K562 (cell line): ENCODE results near the gene CTSF. TPM values are rescaled to one million over a fixed set of nuclear protein-coding genes. Genes with fewer than 3 reads are reported as not detected.

Experiments used
- CEBPB ChIP-seq: fragments of 450-650 bp; IDR thresholded peaks from 2 replicates; pipeline ENCODE4 v1.6.1; 2016; ENCODE audit warnings: missing genetic modification characterization, missing compliant biosample characterization
- CTCF ChIP-seq, 3 experiments: IDR thresholded peaks in 2 of 3; conservative IDR thresholded peaks in 1 of 3; 2 replicates each; pipeline ENCODE4 v1.5.1; 2011 to 2012; ENCODE audit warnings: low read length in 3 of 3, mild to moderate bottlenecking in 3 of 3, control low read depth in 2 of 3, improper control_type of control experiment in 1 of 3, inconsistent platforms in 1 of 3, low read depth in 1 of 3, mixed read lengths in 1 of 3, moderate library complexity in 1 of 3; ENCODE audit not compliant: insufficient read depth in 2 of 3
- MAFK ChIP-seq: IDR thresholded peaks from 2 replicates; pipeline ENCODE4 v1.6.1; 2011; ENCODE audit warnings: low read length, improper control_type of control experiment
- MYC ChIP-seq, 2 experiments: fragments of 250-450 bp in 1 of 2; sonication (Bioruptor Pico) in 1 of 2; IDR thresholded peaks; 2 replicates each; pipeline versions ENCODE4 v1.5.1 to v1.6.1; 2012 to 2021; ENCODE audit warnings: low read depth in 2 of 2, borderline replicate concordance in 1 of 2, improper control_type of control experiment in 1 of 2, low read length in 1 of 2, mild to moderate bottlenecking in 1 of 2, moderate library complexity in 1 of 2
- TRIM25 ChIP-seq: fragments of 450-650 bp; IDR thresholded peaks from 2 replicates; pipeline ENCODE4 v1.7.0; 2016; ENCODE audit warnings: borderline replicate concordance
- TSHZ1 ChIP-seq: fragments of 250-450 bp; sonication (Bioruptor Pico); IDR thresholded peaks from 2 replicates; pipeline ENCODE4 v1.4.0; 2020; ENCODE audit warnings: mild to moderate bottlenecking, moderate library complexity
- ZBTB26 ChIP-seq: fragments of 450-650 bp; formaldehyde crosslinking; IDR thresholded peaks from 2 replicates; pipeline ENCODE4 v1.4.0; 2022; ENCODE audit warnings: missing genetic modification characterization
- ZNF124 ChIP-seq: sonication (generic); formaldehyde crosslinking; IDR thresholded peaks from 2 replicates; pipeline ENCODE4 v1.8.1; 2022; ENCODE audit warnings: missing genetic modification reagents
- ZNF224 ChIP-seq: sonication (generic); formaldehyde crosslinking; IDR thresholded peaks from 2 replicates; pipeline ENCODE4 v1.8.0; 2022; ENCODE audit warnings: mild to moderate bottlenecking, missing genetic modification reagents
- ZNF311 ChIP-seq: fragments of 250-450 bp; sonication (Bioruptor Pico); IDR thresholded peaks from 2 replicates; pipeline ENCODE4 v1.4.0; 2020; ENCODE audit warnings: mild to moderate bottlenecking, moderate library complexity
- polyA plus RNA-seq, 8 experiments: library from polyadenylated mRNA; depleted of rRNA in 4 of 8; stranded (reverse) in 5 of 8; unstranded in 3 of 8; fragments of >200 nt; fragmentation: Nextera tagmentation in 2 of 8; fragmentation: Illumina TruSeq in 1 of 8; extraction: Ambion mirVana in 2 of 8; extraction: Trizol in 1 of 8; gene quantifications; 2 replicates each; pipeline versions ENCODE4 v1.2.1 to v1.2.3, GENCODE V29; 2011 to 2014; ENCODE audit warnings: inconsistent platforms in 1 of 8, missing spikeins in 1 of 8
- total RNA-seq, 7 experiments: library from RNA; depleted of rRNA in 6 of 7; stranded (reverse); fragments of >200 nt in 6 of 7; fragmentation: Illumina TruSeq in 2 of 7; extraction: Trizol in 2 of 7; gene quantifications; 2 replicates each; pipeline versions ENCODE4 v1.2.1 to v1.2.3, GENCODE V29; 2011 to 2021; ENCODE audit warnings: low replicate concordance in 1 of 7
- TF ChIP-seq, protein P1 (sequence below): IDR thresholded peaks from 2 replicates; pipeline ENCODE4 v1.6.1; 2011; ENCODE audit not compliant: insufficient read length; ENCODE audit errors: extremely low read depth

The CTSF gene
- total and polyA plus RNA-seq, 9 of the 15 experiments (the other 6 are each of a cell fraction or from before 2014, with no cell fraction given), result 0.41 to 10.5 (median 3.8) TPM

DNA sequence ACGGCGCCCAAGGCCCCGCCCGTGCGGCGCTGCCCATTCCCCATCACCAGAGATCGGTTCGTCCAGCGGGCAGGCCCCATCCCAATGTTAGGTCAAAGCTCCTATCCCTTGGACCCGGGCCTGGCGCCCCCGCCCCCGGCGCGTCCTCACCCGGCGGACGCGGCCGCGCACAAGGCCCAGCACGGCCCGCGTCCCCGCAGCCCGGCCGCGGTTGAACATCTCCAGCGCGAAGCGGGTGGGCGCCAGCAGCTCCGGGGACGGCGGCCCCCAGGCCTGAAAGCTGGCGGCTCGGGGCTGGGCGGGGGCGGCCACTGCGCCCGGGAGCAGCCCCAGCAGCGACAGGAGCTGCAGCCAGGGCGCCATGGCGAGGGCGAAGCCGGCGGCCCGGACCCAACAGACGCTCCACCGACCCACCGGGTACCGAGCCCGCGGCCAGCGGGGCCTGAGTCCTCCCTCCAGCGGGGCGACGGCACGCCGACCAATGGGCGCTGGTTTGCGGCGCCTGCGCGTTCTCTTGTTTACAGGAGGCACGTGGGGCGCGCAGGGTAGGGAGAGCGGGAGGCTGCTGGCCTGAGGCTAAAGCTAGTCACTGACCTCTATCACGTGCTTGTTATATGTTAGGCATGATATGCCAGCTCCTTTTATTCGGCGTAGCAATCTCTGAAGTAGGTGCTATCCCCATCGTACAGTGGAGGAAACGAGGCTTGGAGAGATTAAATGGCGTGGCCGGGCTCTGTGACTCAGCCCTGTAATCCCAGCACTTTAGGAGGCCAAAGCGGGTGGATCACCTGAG lies at the start of gene CTSF (continued):
- TF ChIP-seq, protein P1, sequence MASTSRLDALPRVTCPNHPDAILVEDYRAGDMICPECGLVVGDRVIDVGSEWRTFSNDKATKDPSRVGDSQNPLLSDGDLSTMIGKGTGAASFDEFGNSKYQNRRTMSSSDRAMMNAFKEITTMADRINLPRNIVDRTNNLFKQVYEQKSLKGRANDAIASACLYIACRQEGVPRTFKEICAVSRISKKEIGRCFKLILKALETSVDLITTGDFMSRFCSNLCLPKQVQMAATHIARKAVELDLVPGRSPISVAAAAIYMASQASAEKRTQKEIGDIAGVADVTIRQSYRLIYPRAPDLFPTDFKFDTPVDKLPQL, result no peak
- TF ChIP-seq ZNF224 (CRISPR knock-in tag) (0 out of 2 replicates have a peak, but pooled peaks have one; percentile 31), ZBTB26 (CRISPR knock-in tag) (no peak), MAFK (no peak), ZNF124 (CRISPR knock-in tag) (no peak), ZNF311 (no peak), CTCF (IDR thresholded peaks at IDR 0.05 in 2 of 3, conservative IDR thresholded peaks at IDR 0.05 in 1 of 3; ENCODE audit: insufficient read depth in 2 of 3, low read depth in 1 of 3, low read length in 3 of 3) (no peak), TSHZ1 (CRISPR knock-in tag) (no peak), TRIM25 (no peak), MYC (IDR thresholded peaks at IDR 0.05; ENCODE audit: low read depth, low read length) (peak; percentile 84), MYC (CRISPR knock-in tag; IDR thresholded peaks at IDR 0.05; ENCODE audit: borderline replicate concordance, low read depth) (no peak), CEBPB (tag) (no peak)
